ENCODE results near the gene MYRF. TPM values are rescaled to one million over a fixed set of nuclear protein-coding genes. Genes with fewer than 3 reads are reported as not detected.

Gene MYRF
- total and polyA plus RNA-seq, 2 of the 13 experiments (the other 11 are each of a cell fraction or from before 2014, with no cell fraction given), result 10.2 to 25.9 TPM

GRCh38 chr11:61814958-61815789 is 62.7 kb downstream of the MYRF start (continued):
- TF ChIP-seq E2F2 (CRISPR knock-in tag; IDR thresholded peaks at IDR 0.05; ENCODE audit: borderline replicate concordance) (peak; percentile 59; the same call in 1 of the 2 replicates), NONO (IDR thresholded peaks at IDR 0.05) (no peak), NONO (CRISPR knock-in tag; conservative IDR thresholded peaks at IDR 0.05) (peak; percentile 89), NFIB (CRISPR knock-in tag; IDR thresholded peaks at IDR 0.05; ENCODE audit: borderline replicate concordance) (no peak), REXO4 (CRISPR knock-in tag; IDR thresholded peaks at IDR 0.05; ENCODE audit: borderline replicate concordance) (0 out of 2 replicates have a peak, but pooled peaks have one; percentile 9), THAP9 (CRISPR knock-in tag; IDR thresholded peaks at IDR 0.05; ENCODE audit: borderline replicate concordance) (0 out of 2 replicates have a peak, but pooled peaks have one; percentile 67), ZNF552 (CRISPR knock-in tag; IDR thresholded peaks at IDR 0.05; ENCODE audit: borderline replicate concordance) (no peak), MAFG (CRISPR knock-in tag; IDR thresholded peaks at IDR 0.05) (no peak), SMAD3 (CRISPR knock-in tag; IDR thresholded peaks at IDR 0.05) (no peak), ZNF337 (CRISPR knock-in tag; IDR thresholded peaks at IDR 0.05; ENCODE audit: borderline replicate concordance, low read depth) (no peak), RAD21 (CRISPR knock-in tag; IDR thresholded peaks at IDR 0.05) (0 out of 2 replicates have a peak, but pooled peaks have one; percentile 6), ATF6 (CRISPR knock-in tag; conservative IDR thresholded peaks at IDR 0.05) (no peak), JUND (CRISPR knock-in tag; IDR thresholded peaks at IDR 0.05) (no peak), TRIM22 (IDR thresholded peaks at IDR 0.05) (no peak), MAZ (IDR thresholded peaks at IDR 0.05; ENCODE audit: borderline replicate concordance, low read depth, low read length) (peak; percentile 81; the same call in 1 of the 2 replicates), MAZ (CRISPR knock-in tag; IDR thresholded peaks at IDR 0.05; ENCODE audit: low read depth) (peak; percentile 65; the same call in 1 of the 2 replicates), ZNF788 (CRISPR knock-in tag; IDR thresholded peaks at IDR 0.05; ENCODE audit: borderline replicate concordance) (peak; percentile 27; the same call in 1 of the 2 replicates), MXD1 (CRISPR knock-in tag; IDR thresholded peaks at IDR 0.05) (peak; percentile 63; the same call in 1 of the 2 replicates), ZNF17 (CRISPR knock-in tag; IDR thresholded peaks at IDR 0.05) (0 out of 2 replicates have a peak, but pooled peaks have one; percentile 51), BRD4 (CRISPR knock-in tag; IDR thresholded peaks at IDR 0.05) (no peak; the same call in 1 of the 2 replicates), FOSL1 (CRISPR knock-in tag; IDR thresholded peaks at IDR 0.05; ENCODE audit: borderline replicate concordance) (no peak)

Measured in HepG2 (cell line).